Heart left ventricle (tissue), 13 donors: ENCODE measurements around the gene GPR78.

ENCODE experiments used
- CTCF ChIP-seq, 12 donors: fragments of 200-600 bp; sonication (generic) in 4 of 12; IDR thresholded peaks; one replicate each; pipeline versions ENCODE4 v1.5.0 to v1.8.0; 2018 to 2022; ENCODE audit warnings: antibody characterized with exemption in 12 of 12, mild to moderate bottlenecking in 5 of 12
- POLR2A ChIP-seq, 2 donors: fragments of 450-650 bp; IDR thresholded peaks; one replicate each; pipeline ENCODE4 v1.6.1; 2017; ENCODE audit warnings: antibody characterized with exemption in 2 of 2, mild to moderate bottlenecking in 2 of 2, moderate library complexity in 2 of 2
- donor health status: ischemic (EF 13 %, LVEDD 7.1; RV severe dilation, severe dysfunction).
- donor health status: DM: no; HTN: yes; CAD: no.
- donor health status: DM: no; HTN: no; CAD: no.
- donor health status: ischemic (EF 25% LVEDD 6.9; RV normal size, moderate dysfunction).
- donor health status: ischemic (EF 25% LVEDD 5.7; RV mildly dilated, moderate dysfunction).
- donor health status: ischemic (EF 35%, LVEDD 5.7; RV mildly dilated, moderate dysfunction).
- donor health status: nonischemic (EF 11% LVEDD 7.7; RV severe dilation, severe dysfunction).
- donor health status: DM: yes; HTN: yes; CAD: no.
- donor health status: PGD.
- donor health status: ischemic (EF 29% LVEDD 5.4; RV normal size, mild dysfunction).
- donor health status: nonischemic (EF 23%, LVEDD 6.1; RV moderate dilation, normal function).

- TF ChIP-seq CTCF (IDR thresholded peaks at IDR 0.05): no peak
- TF ChIP-seq POLR2A (IDR thresholded peaks at IDR 0.05): no peak
Observed at GRCh38 chr4:8583655-8584025, 3.4 kb downstream of the GPR78 start.
